ENCODE data around the gene FNDC3B. TPM values are rescaled to one million over a fixed set of nuclear protein-coding genes. Genes with fewer than 3 reads are reported as not detected.

Gene FNDC3B
- total and polyA plus RNA-seq, 9 of the 15 experiments (the other 6 are each of a cell fraction or from before 2014, with no cell fraction given): 7.0 to 35.8 (median 16.2) TPM

DNA sequence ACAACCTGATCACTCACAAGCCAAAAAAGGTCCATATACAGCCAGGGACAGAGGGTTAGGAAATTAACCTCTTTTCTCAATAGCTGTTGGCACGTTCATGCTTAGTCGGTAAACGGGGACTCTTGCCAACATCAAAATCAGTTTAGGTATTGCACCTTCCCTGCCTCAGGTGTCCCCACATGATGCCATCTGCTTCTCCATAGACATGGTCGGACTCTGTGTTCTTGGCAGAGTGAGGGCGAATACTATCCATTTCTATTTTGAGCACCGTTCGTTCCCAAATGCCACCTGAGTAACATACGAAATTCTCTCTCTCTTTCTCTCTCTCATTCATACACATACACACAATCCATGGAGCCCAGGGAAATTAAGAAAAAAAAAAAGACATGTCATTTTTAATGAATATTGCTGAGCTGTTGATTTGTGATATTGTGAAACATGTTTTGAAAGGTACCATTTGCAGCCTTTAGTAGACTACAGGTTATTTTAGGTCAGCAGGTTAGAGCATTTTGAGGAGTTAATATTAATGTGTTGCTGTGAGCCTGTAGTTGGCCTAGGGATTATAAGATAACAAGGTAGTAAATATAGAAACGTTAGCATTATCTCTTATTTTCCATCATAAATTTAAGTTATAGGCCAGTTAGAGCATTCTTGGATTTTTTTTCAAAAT is 330.3 kb downstream of the FNDC3B start:
- Histone ChIP-seq H3K36me3 (ENCODE audit: control insufficient read depth, insufficient read depth, low read length) (peaks cover 38% of the 10 kb centered on the region; the same call in 1 of the 3 replicates), H3K9me3 (replicated peaks; ENCODE audit: control insufficient read depth, insufficient read depth, low read depth, low read length) (no peaks in the 10 kb centered on the region), H3K79me2 (ENCODE audit: control insufficient read depth, insufficient read depth, low read length) (no peaks in the 10 kb centered on the region), H3K4me3 (no peak overlapping the region), H3K9me1 (ENCODE audit: control insufficient read depth, insufficient read depth, low read length) (no peaks in the 10 kb centered on the region), H3K4me1 (replicated peaks in 1 of 2; ENCODE audit: control insufficient read depth in 2 of 2, insufficient read depth in 2 of 2, low read length in 2 of 2) (no peaks in the 10 kb centered on the region), H3K4me2 (ENCODE audit: insufficient read depth, low read length) (no peak overlapping the region), H3K27me3 (ENCODE audit: control insufficient read depth in 2 of 2, insufficient read depth in 2 of 2, low read length in 2 of 2) (no peaks in the 10 kb centered on the region), H4K20me1 (replicated peaks; ENCODE audit: control insufficient read depth, insufficient read depth, low read length) (0 out of 2 replicates have a peak, but pooled peaks cover 3% of the 10 kb centered on the region), H3K9ac (ENCODE audit: insufficient read depth in 1 of 2, low read depth in 2 of 2, low read length in 2 of 2) (no peak overlapping the region), H3K27ac (ENCODE audit: extremely low read depth, low read depth, low read length) (no peak overlapping the region), H2AFZ (ENCODE audit: low read depth, low read length) (no peak overlapping the region)
- TF ChIP-seq EP300 (IDR thresholded peaks at IDR 0.05; ENCODE audit: low read length): no peak
- peak; percentile 38 for TF ChIP-seq MAFG (tag; conservative IDR thresholded peaks at IDR 0.05)
- peak; percentile 39; the same call in 1 of the 2 replicates for TF ChIP-seq MAFF (IDR thresholded peaks at IDR 0.05; ENCODE audit: low read length)
- peak; percentile 79 for TF ChIP-seq ZNF316 (IDR thresholded peaks at IDR 0.05)
- TF ChIP-seq SRSF9 (IDR thresholded peaks at IDR 0.05; ENCODE audit: borderline replicate concordance, low read depth, low read length): no peak
- peak; percentile 50; the same call in 1 of the 2 replicates for TF ChIP-seq C11orf30 (IDR thresholded peaks at IDR 0.05; ENCODE audit: low read depth)
- ChIA-PET POLR2A (no interaction called here), CTCF (ENCODE audit: low intra/inter-chr PET ratio) (no interaction called here)
- FAIRE-seq (no peak), DNase-seq (ENCODE audit: extremely low read depth in 1 of 4, low spot score in 3 of 4) (no peak), ATAC-seq (no peak)
- no TSS peak for BruUV-seq (replicated peaks)
- intact Hi-C loops (cut with micrococcal nuclease) (no loop called here), in situ Hi-C loops (cut with MboI) (no loop called here)
- 87% methylated on average over 9 of the region's 9 CpGs for WGBS (ENCODE audit: insufficient coverage, low coverage, missing lambda C conversion rate)

DNA sequence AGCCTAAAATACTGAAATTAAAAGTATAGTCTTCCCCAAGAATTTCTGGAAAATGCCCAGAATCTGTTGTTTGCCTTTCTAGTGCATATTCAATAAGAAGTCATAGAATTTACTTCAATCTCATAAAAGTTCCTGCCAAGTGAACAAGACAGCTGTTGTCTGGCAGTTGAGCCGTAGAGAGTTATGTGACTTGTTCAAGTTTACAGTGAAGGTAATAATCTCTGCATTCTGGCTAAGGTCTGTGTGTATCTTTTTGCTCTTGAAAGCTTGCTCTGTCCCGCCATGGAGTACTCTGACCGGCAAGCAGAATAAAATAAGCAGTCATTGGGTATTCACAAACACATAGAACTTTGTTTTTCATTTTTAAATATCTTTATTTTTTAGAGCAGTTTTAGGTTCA is 331.0 kb downstream of the FNDC3B start:
- FAIRE-seq (no peak), DNase-seq (ENCODE audit: extremely low read depth in 1 of 4, low spot score in 3 of 4) (no peak), ATAC-seq (no peak)
- no peak overlapping the region for H3K4me2 ChIP-seq (ENCODE audit: insufficient read depth, low read length)
- H3K4me3 ChIP-seq: no peak overlapping the region
- no peaks in the 10 kb centered on the region for H3K79me2 ChIP-seq (ENCODE audit: control insufficient read depth, insufficient read depth, low read length)
- H2AFZ ChIP-seq (ENCODE audit: low read depth, low read length): no peak overlapping the region
- H3K4me1 ChIP-seq (replicated peaks in 1 of 2; ENCODE audit: control insufficient read depth in 2 of 2, insufficient read depth in 2 of 2, low read length in 2 of 2): no peaks in the 10 kb centered on the region
- ChIA-PET POLR2A (no interaction called here), CTCF (ENCODE audit: low intra/inter-chr PET ratio) (no interaction called here)
- H3K9me1 ChIP-seq (ENCODE audit: control insufficient read depth, insufficient read depth, low read length): no peaks in the 10 kb centered on the region
- H3K27me3 ChIP-seq (ENCODE audit: control insufficient read depth in 2 of 2, insufficient read depth in 2 of 2, low read length in 2 of 2): no peaks in the 10 kb centered on the region
- no peak overlapping the region for H3K9ac ChIP-seq (ENCODE audit: insufficient read depth in 1 of 2, low read depth in 2 of 2, low read length in 2 of 2)
- 96% methylated on average over 3 of the region's 3 CpGs for WGBS (ENCODE audit: insufficient coverage, low coverage, missing lambda C conversion rate)
- no peaks in the 10 kb centered on the region for H3K9me3 ChIP-seq (replicated peaks; ENCODE audit: control insufficient read depth, insufficient read depth, low read depth, low read length)
- 0 out of 2 replicates have a peak, but pooled peaks cover 3% of the 10 kb centered on the region for H4K20me1 ChIP-seq (replicated peaks; ENCODE audit: control insufficient read depth, insufficient read depth, low read length)
- no peak overlapping the region for H3K27ac ChIP-seq (ENCODE audit: extremely low read depth, low read depth, low read length)
- intact Hi-C loops (cut with micrococcal nuclease) (no loop called here), in situ Hi-C loops (cut with MboI) (no loop called here)
- no TSS peak for BruUV-seq (replicated peaks)
- H3K36me3 ChIP-seq (ENCODE audit: control insufficient read depth, insufficient read depth, low read length): peaks cover 38% of the 10 kb centered on the region; the same call in 1 of the 3 replicates
- TF ChIP-seq PTTG1 (tag; IDR thresholded peaks at IDR 0.05; ENCODE audit: low read depth): no peak
- no peak for TF ChIP-seq KLF10 (CRISPR knock-in tag; IDR thresholded peaks at IDR 0.05)
- TF ChIP-seq ZNF316 (IDR thresholded peaks at IDR 0.05): no peak
- TF ChIP-seq MEF2D (tag; conservative IDR thresholded peaks at IDR 0.05; ENCODE audit: low read depth): no peak
- TF ChIP-seq POLR2B (IDR thresholded peaks at IDR 0.05; ENCODE audit: low read depth, partially characterized antibody): no peak
- TF ChIP-seq NELFE (IDR thresholded peaks at IDR 0.05; ENCODE audit: insufficient read depth, insufficient read length): no peak
